GM23338 (cell line): ENCODE measurements around the gene ASCL2. TPM values are rescaled to one million over a fixed set of nuclear protein-coding genes. Genes with fewer than 3 reads are reported as not detected.

Experiments
- ATAC-seq: fragments of 200-7000 bp; cut with Tn5 transposase; 3 replicates; pipeline ENCODE4 v1.9.1; 2020
- DNase-seq: peaks from one replicate; pipeline ENCODE4 v3.0.0-alpha.2; 2015; ENCODE audit warnings: low spot score
- H2AFZ ChIP-seq: fragments of 200-600 bp; sonication (generic); 2 replicates; pipeline ENCODE4 v1.8.0; 2016; ENCODE audit warnings: antibody characterized with exemption, mild to moderate bottlenecking, moderate library complexity
- H3F3A ChIP-seq: fragments of 200-600 bp; sonication (generic); replicated peaks from 2 replicates; pipeline ENCODE4 v1.8.0; 2017; ENCODE audit warnings: antibody characterized with exemption, mixed run types, low read depth
- H3K27ac ChIP-seq: fragments of 200-600 bp; sonication (generic); 2 replicates; pipeline ENCODE4 v1.6.1; 2016; ENCODE audit warnings: low read depth
- H3K27me3 ChIP-seq: fragments of 200-600 bp; sonication (generic); 2 replicates; pipeline ENCODE4 v1.8.0; 2016; ENCODE audit warnings: mild to moderate bottlenecking, mixed run types, moderate library complexity; ENCODE audit not compliant: insufficient read depth
- H3K36me3 ChIP-seq: fragments of 200-600 bp; sonication (generic); 2 replicates; pipeline ENCODE4 v1.8.0; 2016; ENCODE audit warnings: mild to moderate bottlenecking; ENCODE audit not compliant: insufficient read depth
- H3K4me1 ChIP-seq: fragments of 200-600 bp; sonication (generic); 2 replicates; pipeline ENCODE4 v1.8.0; 2016; ENCODE audit warnings: mild to moderate bottlenecking, moderate library complexity; ENCODE audit not compliant: insufficient read depth
- H3K4me2 ChIP-seq: fragments of 200-600 bp; sonication (generic); 2 replicates; pipeline ENCODE4 v1.7.1; 2017; ENCODE audit warnings: mixed run types
- H3K4me3 ChIP-seq: fragments of 200-600 bp; sonication (generic); 2 replicates; pipeline ENCODE4 v1.6.1; 2016; ENCODE audit warnings: mixed run types
- H3K79me2 ChIP-seq: fragments of 200-600 bp; sonication (generic); replicated peaks from 2 replicates; pipeline ENCODE4 v1.8.0; 2017; ENCODE audit warnings: mild to moderate bottlenecking; ENCODE audit not compliant: insufficient read depth
- H3K9me2 ChIP-seq: fragments of 200-600 bp; sonication (generic); 2 replicates; pipeline ENCODE4 v1.8.0; 2017; ENCODE audit not compliant: insufficient read depth
- H4K20me1 ChIP-seq: fragments of 200-600 bp; sonication (generic); replicated peaks from 2 replicates; pipeline ENCODE4 v1.8.0; 2017; ENCODE audit warnings: mild to moderate bottlenecking; ENCODE audit not compliant: insufficient read depth
- H3K27ac Mint-ChIP-seq: 2 replicates; pipeline ENCODE4 v1.8.0; 2020; ENCODE audit warnings: inconsistent platforms, mild to moderate bottlenecking, moderate library complexity, mixed read lengths
- H3K27me3 Mint-ChIP-seq: 3 replicates; pipeline ENCODE4 v1.8.0; 2022; ENCODE audit warnings: low read depth, mild to moderate bottlenecking, moderate library complexity, mixed read lengths, inconsistent platforms; ENCODE audit not compliant: insufficient read depth, poor library complexity
- H3K36me3 Mint-ChIP-seq: 3 replicates; pipeline ENCODE4 v1.8.0; 2021; ENCODE audit warnings: low read depth, mild to moderate bottlenecking, inconsistent platforms, moderate library complexity, mixed read lengths
- H3K4me1 Mint-ChIP-seq: 3 replicates; pipeline ENCODE4 v1.8.0; 2020; ENCODE audit warnings: mild to moderate bottlenecking, inconsistent platforms, mixed read lengths
- H3K4me3 Mint-ChIP-seq: 3 replicates; pipeline ENCODE4 v1.8.0; 2021; ENCODE audit warnings: moderate library complexity, mild to moderate bottlenecking, inconsistent platforms, mixed read lengths
- H3K9me3 Mint-ChIP-seq: 3 replicates; pipeline ENCODE4 v1.8.0; 2020; ENCODE audit warnings: moderate library complexity, mild to moderate bottlenecking, inconsistent platforms, mixed read lengths
- POLR2AphosphoS5 ChIP-seq: IDR thresholded peaks from 2 replicates; pipeline ENCODE4 v1.6.1; 2016; ENCODE audit warnings: antibody characterized with exemption, low read depth
- ZNF114 ChIP-seq: fragments of 250-450 bp; sonication (Bioruptor Pico); IDR thresholded peaks from 2 replicates; pipeline ENCODE4 v1.5.0; 2020; ENCODE audit warnings: mild to moderate bottlenecking, moderate library complexity
- ZNF462 ChIP-seq: fragments of 250-450 bp; sonication (Bioruptor Pico); IDR thresholded peaks from 2 replicates; pipeline ENCODE4 v1.5.0; 2020; ENCODE audit warnings: mild to moderate bottlenecking, moderate library complexity
- polyA plus RNA-seq: library from polyadenylated mRNA; unstranded; fragments of >200 nt; fragmentation: Nextera tagmentation; extraction: Ambion mirVana; gene quantifications from 2 replicates; pipeline ENCODE4 v1.2.1, GENCODE V29; 2016
- total RNA-seq: library from RNA; depleted of rRNA; stranded (reverse); fragments of >200 nt; shearing (Covaris generic); gene quantifications from 2 replicates; pipeline ENCODE4 v1.2.3, GENCODE V29; 2014

The ASCL2 gene
- total and polyA plus RNA-seq, 2 experiments from 2014 or later = 0.57 to 1.6 TPM

GRCh38 chr11:2256293-2256913 is 14.0 kb downstream of the ASCL2 start:
- no peak overlapping the region for H3K4me2 ChIP-seq
- no peaks in the 10 kb centered on the region for H3K36me3 ChIP-seq
- no peak overlapping the region for H2AFZ ChIP-seq
- H3K79me2 ChIP-seq = no peaks in the 10 kb centered on the region
- Mint-ChIP-seq H3K27ac (no peak overlapping the region), H3K36me3 (no peaks in the 10 kb centered on the region), H3K4me1 (no peaks in the 10 kb centered on the region; the same call in 2 of the 3 replicates), H3K27me3 (peaks cover 9% of the 10 kb centered on the region), H3K9me3 (no peaks in the 10 kb centered on the region), H3K4me3 (no peak overlapping the region)
- H3K4me1 ChIP-seq = no peaks in the 10 kb centered on the region
- H3F3A ChIP-seq = no peaks in the 10 kb centered on the region
- no peak overlapping the region for H3K4me3 ChIP-seq
- H3K27ac ChIP-seq = no peak overlapping the region
- no peaks in the 10 kb centered on the region for H3K9me2 ChIP-seq
- no peaks in the 10 kb centered on the region for H3K27me3 ChIP-seq
- H4K20me1 ChIP-seq = no peaks in the 10 kb centered on the region
- DNase-seq (no peak), ATAC-seq (no peak)
- no peak for TF ChIP-seq ZNF462 (CRISPR knock-in tag)

GRCh38 chr11:2252018-2252417 is 18.4 kb downstream of the ASCL2 start:
- no peak overlapping the region for H3K4me3 ChIP-seq
- Mint-ChIP-seq H3K9me3 (no peaks in the 10 kb centered on the region), H3K4me3 (no peak overlapping the region), H3K27me3 (peaks cover 17% of the 10 kb centered on the region), H3K4me1 (no peaks in the 10 kb centered on the region), H3K27ac (no peak overlapping the region), H3K36me3 (no peaks in the 10 kb centered on the region)
- TF ChIP-seq POLR2AphosphoS5 (no peak), ZNF114 (no peak)
- H3K27ac ChIP-seq = no peak overlapping the region
- H3K4me1 ChIP-seq = no peaks in the 10 kb centered on the region
- H3K79me2 ChIP-seq = no peaks in the 10 kb centered on the region
- no peaks in the 10 kb centered on the region for H3K9me2 ChIP-seq
- H3K36me3 ChIP-seq = no peaks in the 10 kb centered on the region
- H2AFZ ChIP-seq = no peak overlapping the region
- H3K4me2 ChIP-seq = no peak overlapping the region
- ATAC-seq = no peak
- DNase-seq = no peak
- H3K27me3 ChIP-seq = peaks cover 3% of the 10 kb centered on the region; the same call in 1 of the 2 replicates
- H3F3A ChIP-seq = no peaks in the 10 kb centered on the region
- no peaks in the 10 kb centered on the region for H4K20me1 ChIP-seq
